TTC549 (cell line): ENCODE data around the gene UBE2QL1.

Source experiments
- FAIRE-seq: peaks from 2 replicates; lab custom pipeline; 2012; peaks lifted over from hg19 to GRCh38; lab: Jason Lieb, UNC

UBE2QL1 gene

DNA sequence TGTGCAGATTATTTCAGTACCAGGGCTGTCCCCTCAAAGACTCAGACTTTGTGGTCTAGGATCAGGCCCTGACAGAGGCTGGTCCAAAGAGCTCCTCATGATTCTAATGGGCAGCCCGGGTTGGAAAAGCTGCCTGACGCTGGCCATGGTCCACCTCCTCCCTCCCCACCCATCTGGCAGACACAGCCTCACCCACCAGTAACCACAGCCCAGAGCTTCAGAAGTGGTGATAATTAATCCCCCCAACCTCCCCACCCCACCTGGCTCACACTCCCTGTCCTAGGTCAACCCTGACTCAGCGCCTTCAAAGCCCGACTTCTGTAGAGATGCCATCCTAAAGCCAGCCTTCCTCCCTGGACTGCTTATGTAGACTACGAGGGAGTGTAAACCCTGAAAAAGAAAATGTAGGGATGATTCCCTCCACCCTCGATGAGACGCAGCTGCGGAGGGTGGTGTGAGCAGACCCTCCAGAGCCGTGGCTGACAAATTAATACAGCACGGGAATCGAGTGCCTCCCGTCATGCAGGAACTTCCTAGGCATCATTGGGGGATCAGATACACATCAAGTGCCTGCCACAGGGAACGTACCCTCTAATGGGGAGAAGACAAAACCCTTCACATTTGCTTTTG lies 7.0 kb downstream of the UBE2QL1 start:
- FAIRE-seq, result no peak

DNA sequence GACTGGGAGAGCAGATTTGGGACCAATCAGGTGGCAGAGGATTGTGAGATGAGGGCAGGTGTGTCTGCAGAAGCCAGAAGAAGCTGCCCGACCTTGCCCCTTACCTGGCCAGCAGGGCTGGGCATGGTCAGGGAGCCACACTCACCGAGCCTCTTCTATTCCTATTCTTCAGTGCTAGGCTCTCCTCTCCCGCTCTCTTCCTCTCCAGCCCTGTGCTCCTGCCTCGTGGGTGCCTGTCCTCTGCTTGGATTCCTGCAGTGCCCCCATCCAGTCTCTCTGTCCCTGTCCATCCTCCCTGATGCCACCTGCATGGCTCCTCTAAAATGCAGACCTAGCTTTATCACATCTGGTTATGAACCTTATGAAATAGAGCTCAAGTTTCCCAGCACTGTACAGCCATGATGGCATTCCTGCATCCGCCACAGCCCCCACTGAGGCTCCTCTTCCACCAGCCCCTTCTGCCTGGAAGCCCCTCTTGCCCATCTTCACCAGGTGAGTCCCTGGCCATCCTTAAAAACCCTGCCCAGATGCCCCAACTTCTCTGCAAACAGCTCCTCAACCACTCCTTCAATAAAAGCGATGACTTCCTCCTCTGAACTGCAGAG lies 8.2 kb downstream of the UBE2QL1 start:
- FAIRE-seq, result no peak

DNA sequence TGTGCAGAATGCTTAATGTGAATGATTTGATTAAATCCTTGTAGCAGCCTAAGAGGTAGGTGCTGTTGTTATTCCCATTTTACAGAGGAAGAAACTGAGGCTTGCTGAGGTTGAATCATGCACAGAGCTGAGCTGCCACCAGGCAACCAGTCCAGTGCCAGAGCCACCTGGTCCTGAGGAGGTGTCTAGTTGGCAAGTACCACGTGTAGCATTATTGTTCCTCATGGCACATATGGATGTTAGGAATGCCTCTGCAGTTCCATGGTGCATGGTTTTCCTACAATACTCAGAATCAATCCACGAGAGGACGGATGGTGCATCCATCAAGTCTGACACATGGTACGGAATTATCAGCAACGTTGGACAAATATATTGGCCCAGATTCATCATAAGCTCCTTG lies 8.9 kb downstream of the UBE2QL1 start:
- FAIRE-seq, result no peak

DNA sequence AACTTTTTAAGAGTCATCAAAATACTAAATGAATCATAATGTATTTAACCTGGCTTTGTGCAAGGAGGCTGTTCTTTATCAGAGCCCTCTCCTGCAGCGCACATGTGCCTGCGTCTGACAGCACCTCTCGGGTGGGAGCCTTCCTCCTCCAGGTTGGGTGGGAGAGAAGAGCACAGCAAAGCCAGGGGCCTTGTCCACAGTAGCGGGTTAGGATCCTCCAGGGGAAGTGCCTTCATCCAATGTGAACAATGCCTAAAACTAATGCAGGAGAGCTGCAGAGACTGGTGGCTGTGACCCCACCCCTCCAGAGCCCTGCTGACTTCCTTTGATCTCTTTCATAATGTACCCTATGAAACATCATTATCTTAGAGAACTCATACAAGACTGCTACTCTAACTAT lies 10.2 kb downstream of the UBE2QL1 start:
- FAIRE-seq, result no peak

DNA sequence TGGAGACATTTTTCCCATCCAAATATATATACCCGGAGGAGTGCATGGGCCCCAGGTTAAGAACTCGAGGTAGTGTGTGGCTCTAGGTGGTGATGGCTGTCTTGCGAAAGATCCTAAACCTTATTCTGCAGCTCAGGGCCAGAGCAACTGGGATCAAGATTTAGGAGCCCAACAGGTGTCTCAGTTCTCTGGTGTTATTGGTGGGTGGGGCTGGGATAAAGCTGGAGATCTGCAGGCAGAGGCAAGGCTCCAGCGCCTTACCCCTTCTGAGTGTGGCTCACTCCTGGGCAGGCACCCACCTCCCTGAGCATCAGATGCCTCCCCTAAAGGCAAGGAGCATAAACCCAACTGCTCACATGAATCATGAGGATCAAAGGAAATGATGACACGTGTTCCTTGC lies 11.2 kb downstream of the UBE2QL1 start:
- FAIRE-seq, result no peak

DNA sequence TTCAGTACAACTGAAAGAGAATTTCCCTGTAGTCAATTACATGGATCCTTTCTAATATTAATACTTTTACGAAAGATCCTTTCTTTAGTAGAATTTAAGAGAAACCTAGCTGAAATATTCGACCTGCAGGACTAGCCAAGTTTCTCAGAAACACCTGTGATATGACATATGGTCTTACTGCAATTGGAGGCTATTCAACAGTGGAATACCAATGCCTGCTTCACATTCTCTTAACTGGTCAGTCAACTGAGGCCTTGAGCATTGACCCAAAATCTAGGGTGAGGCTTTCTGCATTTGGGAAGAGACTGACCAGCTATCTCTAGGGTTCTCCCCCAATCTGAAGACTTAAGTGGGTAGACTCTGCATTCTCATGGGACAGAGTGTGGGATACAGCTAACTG lies 12.3 kb downstream of the UBE2QL1 start:
- FAIRE-seq, result no peak

DNA sequence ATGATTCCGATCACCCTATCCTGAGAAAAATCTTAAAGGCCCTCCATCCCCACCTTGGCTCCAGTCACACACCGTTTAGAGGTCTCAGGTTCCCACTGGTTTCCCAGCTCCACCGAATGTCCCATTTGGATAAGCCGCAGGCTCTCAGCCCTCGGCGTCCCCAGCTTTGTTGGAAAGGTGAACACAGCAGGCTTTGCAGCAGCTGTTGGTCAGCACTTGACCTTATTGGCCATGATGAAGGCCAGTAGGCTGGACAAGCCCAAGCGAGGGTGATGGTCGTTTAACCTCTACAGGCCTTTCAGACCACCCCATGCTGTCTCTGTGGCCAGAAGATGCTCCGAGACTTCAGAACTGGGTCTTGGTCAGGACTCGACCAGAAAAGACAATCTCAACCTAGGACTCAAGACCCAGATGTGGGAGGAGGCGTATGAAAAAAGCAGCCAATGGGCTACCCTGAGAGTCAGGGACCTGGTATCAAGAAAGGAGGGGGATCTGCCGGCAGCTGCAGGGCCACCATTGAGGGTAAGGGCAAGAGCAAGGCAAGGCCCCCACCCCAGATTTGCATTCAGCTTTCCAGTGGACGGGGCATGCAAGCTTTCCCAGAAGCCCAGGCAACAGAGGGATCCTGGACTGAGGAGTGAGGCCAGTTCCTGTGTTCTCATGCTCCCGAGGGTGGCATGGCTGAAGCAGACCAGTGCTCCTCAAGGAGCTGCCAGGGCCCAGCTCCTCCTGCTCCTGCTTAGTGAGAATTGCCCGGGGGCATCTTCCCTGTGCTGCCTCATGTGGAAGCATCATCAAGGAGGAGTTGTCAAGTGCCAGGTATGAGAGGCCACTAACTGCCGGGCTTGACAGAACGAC lies 13.4 kb downstream of the UBE2QL1 start:
- no peak for FAIRE-seq

DNA sequence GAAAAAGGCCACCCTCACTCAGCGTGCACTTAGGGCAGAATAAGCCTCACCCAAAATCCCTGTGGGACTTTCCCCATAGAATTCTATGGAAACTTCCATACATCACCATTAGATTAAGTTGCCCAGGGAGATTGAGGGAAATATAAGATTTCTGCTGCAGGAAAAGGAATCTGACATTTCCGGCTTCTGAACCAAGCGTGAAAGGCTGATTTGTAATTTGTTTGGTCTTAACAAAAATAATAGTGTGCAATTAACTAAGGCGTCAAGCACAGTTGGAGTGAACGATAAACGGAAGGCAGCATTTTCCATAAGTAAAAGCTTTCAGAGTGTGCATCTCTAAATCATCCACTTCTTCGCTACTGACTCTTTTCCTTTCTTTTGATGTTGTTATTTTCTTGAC lies 14.0 kb downstream of the UBE2QL1 start:
- no peak for FAIRE-seq

DNA sequence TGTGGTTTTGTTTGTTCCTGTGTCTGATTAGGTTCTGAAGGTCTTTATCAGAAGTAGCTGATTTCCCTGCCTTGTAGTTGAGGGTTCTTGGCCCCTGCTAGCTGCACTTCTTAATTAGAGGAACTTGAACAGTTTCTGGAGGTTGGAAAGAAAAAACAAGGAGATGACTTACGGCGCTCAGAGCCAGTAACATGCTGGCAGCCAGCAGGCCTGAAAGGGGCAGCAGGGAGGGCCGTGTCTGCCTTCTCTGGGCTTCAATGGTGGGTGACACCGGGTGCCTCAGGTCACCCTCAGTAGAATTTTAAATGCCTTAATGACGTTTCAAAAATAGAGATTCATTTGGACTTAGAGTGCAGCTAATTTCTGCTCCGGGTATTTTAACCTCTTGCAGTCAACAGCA lies 15.8 kb downstream of the UBE2QL1 start:
- no peak for FAIRE-seq

DNA sequence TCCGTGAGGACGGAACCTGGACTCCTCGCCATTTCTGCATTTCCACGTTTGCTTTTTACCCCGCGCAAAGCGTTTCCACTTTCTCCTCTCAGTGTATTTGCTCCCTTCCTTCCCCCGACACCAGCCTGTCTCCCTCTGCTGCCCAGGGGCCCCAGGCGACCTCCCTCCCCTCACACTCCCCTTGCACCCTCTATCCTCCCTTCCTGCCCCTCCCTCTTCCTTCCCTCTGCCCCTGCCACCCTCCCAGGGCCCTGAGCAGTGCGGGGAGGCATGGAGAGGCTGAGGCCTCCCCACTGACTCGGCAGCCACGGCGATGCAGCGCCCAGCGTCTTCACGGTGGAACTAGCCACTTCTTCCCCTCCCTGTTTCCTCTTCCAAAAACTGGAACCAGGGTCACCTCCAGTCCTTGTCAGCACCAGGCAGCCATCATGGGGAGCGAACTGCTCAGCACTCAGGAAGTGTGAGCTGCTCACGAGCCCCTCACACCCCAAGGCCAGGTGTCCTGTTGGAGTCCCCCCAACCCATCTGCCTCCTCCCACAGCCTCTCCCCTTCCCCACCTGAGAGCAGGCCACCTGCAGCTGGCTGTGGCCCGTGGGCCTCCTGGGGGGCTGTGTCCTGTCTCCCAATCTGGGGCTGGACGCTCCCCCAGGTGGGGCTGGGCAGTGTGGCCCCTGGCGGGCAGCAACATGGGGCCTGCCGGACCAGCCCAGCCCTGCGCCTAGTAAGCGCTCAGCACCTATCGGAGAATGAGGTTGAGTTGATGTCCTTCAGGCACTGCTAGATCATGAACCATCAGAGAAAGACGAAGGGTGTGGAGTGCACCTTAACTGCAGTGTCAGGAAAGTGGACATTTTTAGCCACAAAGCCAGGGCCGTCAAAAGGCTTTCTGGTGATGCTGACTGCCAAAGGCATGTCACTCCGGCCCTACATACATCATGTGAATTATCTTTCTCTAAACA lies 17.5 kb downstream of the UBE2QL1 start:
- FAIRE-seq, result no peak

DNA sequence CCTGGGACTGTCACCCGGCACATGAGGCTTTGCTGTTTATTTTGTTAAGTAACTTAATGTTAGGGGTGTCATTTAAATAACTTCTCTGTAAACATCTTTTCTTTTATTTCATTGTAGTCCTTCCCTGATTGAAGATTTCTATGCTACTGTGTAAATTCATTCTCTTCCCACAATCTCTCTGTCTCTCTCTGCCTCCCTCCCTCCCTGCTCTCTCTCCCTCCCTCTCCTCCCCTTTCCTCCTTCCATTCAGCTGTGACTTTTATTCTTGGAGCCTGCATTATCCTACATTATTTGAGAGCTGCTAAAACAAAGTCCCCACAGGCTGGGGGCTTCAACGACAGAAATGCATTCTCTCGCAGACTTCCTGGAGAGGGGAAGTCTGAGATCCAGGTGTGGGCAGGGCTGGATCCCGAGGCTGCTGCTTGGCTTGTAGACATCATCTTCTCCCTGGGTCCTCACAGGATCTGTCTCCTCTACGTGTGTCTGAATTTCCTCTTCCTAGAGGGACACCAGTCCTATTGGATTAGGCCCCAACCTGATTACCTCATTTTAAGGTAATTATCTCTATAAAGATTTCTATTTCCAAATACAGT lies 18.4 kb downstream of the UBE2QL1 start:
- FAIRE-seq, result no peak

DNA sequence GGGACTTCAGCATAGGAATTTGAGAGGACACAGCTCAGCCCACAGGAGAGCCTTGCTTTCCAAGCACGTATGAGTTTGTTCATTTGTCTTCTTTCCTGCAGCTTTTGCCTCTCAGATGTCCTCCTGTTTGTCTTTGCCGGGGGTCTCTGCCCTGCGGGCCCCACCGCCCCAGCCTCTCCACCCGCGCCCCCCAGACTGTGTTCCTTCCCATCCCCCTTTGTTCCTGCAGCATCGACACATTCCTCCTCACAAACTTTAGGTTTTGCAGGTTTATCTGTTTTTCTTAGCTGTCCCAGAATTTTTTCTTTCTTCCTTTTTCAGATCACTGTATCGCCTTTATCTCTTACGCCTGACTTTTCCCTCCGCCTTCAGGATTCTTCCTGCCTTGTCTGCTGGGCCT lies 18.9 kb downstream of the UBE2QL1 start:
- FAIRE-seq, result no peak

DNA sequence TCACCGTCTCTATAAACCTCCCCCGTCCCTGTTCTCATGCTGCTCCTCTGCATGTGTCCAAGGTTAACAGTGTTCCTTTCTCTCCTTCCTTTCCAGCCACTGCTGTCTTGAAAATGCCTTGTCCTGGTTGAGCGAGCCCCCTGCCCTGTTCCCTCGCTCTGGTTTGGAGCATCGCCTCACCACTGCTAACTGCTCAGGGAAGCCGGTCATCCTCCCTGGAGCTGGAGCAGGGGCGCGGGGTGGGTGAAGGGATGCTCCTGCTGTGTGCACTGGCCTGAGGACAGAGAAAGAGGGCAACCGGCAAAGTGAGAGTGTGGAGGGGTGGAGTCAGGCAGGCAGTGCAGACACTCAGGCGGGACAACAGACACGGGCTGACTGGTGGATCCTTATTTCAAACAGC lies 19.4 kb downstream of the UBE2QL1 start:
- FAIRE-seq, result no peak

DNA sequence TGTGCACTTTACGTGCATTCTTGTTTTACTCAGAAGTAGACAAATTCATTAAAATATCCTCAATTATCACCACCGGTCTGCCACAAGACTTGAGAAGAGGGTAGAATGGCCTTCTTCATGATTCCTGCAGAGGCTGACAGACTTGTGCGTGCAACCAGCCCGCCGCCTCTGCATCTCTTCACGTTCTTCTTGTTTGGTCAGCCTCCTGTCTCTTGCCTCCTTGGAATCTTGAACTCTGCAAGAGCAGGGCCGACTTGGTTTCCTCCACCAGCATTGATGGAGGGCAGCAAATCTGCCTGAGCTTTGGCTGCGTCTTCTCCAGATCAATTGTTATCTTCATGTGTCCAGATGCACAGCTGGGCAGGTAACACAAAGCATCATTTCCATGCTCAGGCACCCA lies 20.2 kb downstream of the UBE2QL1 start:
- FAIRE-seq, result no peak

DNA sequence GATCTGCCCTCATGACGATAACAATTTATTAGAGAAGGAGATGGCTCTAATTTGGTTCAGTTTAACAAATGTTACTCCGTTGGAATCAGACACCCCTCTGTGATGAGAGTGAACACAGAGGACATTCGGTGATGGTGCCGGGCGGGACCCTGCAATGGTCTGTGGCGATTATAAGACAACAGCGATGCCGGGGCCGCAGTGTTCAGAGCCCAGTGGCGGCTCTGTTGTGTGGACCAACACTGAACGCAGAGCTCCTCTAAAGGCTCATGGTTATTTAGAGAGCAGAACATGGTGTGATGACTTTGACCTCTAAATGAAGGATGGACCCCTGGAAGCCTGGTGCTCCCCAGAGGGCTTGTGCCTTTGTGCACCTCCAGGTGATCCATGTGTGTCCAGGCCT lies 21.2 kb downstream of the UBE2QL1 start:
- no peak for FAIRE-seq

DNA sequence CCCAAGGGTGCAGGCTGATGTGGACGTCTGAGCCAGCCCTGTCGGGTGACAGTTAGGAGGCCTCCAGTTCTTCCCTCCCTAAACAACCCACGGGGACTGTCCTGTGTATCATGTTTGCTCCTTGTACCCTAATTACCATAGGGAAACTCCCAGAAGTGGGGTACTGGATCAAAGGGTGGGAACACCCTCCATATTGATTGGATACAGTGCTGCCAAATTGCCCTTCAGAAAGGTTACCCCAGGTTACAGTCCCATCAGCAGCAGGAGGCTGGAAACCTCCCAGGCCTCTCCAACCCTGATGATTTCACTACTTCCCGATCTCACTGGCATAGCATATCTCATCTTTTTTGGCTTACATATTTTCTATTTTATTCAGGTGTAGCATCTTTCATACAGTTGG lies 22.0 kb downstream of the UBE2QL1 start:
- no peak for FAIRE-seq

DNA sequence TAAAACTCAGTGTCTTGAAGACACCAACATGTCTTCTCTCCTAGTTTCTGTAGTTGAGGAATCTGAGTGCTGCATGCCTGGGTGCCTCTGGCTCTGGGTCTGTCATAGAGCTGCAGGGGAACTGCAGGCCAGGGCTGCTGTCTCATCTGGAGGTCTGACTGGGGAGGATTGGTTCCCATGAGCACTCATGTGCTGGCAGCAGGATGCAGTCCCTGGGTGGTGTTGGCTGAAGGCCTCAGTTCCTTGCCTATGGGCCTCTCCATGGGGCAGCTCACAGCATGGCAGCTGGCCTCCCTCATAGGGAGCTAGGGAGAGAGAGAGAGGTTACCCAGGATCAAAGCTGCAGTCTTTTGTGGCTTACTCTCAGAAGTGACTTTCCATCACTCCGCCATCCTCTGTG lies 22.6 kb downstream of the UBE2QL1 start:
- no peak for FAIRE-seq

DNA sequence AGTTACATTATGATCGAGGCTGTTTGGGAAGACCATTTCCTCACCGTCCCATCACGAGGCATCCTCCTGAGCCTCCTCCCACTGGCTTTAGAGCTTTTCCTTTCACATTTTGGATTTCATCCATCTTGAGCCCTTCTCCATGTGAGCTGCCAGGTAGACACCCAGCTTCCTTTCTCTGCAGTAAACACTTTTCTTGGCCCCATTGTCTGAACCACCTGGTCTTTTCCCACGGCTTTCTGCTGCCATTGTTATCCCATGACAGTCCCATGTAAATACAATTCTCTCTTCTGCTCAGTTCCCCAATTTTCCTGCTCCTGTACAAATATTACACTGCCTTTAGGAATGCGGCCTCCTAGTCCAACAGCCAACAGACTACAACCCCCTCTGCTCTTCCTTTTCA lies 24.1 kb downstream of the UBE2QL1 start:
- no peak for FAIRE-seq

DNA sequence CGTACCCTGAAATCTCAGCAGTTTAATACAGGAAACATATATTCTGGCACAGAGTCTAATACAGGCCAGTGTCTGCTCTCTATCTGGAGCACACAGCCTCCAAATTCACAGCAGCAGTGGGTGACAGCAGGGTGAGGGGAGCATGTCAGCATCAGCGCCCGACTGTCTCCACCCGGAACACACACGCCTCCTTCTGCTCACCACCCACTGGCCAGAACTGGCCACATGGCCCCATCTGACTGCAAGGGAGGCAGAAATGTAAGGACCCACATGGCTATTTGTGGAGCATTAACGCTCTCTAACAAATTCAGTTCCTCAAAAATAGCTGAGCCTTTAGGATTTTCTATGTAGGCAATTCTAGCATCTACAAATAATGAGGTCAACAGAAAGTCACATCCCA lies 24.6 kb downstream of the UBE2QL1 start:
- no peak for FAIRE-seq

DNA sequence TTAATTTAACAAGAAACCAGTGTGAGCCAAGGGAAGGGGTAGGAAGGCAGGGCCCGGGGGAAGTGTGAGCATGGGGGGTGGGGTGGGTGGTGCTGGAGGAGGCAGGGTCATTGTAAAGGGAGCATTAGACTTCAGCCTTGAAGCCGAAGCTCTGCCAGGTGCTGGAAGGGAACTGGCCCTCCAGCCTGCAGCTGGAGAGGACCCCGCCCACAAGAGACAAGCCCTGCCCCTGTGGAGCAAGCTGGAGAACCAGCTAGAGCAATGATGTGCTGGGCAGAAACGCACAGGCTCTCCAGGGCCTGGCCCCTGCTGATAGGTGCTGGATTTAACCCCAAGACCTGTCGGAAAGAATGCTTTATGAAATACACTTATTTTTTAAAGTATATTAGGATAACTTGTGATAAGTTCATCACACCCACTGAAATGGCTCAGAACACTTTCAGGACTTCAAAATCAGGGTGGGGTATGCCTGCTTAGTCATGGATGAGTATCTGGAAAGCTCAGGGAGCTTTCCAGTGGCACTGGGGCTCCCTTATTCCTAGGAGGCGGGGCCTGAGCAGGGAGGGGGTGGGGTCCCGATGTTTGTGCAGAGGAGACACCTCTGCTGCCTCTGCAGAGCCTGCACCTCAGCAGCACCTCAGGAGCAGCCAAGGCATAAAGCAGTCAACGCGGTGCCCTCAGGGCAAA lies 27.1 kb downstream of the UBE2QL1 start:
- no peak for FAIRE-seq

DNA sequence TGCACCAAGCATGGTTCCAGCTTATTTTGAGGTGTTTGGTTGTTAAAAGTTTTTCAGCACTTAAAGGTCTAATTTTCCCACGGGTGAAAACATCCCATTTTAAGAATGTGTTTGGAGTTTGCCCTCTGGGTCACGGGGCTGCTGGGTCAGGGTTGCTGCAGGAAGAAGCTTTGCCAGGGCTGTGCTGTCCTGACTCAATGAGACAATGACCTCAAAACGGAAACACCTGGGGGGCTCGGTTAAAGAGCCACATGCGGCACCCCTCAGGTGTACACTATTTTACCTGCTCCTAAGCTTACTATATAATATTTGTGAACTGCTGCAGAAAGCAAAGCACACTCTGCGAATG lies 27.6 kb downstream of the UBE2QL1 start:
- no peak for FAIRE-seq

DNA sequence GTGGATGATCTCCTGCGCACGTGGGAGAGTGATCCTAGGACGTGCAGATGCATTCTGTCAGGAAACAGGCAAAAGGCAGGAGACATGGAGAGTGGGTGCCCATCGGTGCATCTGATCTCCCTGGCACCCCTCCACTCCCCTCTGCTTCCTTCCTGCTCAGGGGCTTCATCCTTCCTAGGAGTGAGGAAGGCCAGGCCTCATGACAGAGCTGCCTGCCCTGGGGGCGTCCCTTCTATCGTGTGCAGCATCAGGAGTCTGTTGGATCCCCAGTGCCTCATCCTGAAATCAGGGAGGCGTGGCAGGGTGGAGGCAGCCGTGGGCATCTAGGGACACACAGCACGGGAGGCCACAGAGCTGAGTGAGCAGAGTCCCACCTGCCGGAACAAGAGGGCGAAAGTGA lies 30.1 kb downstream of the UBE2QL1 start:
- FAIRE-seq, result no peak
